GM19455 (cell line): ENCODE data around the gene FSD1L.
"Not testable (repeated sequence)": the region's sequence is repeated elsewhere in the genome, so short reads cannot be mapped to it uniquely, and the experiment has no call there.

Source experiments
- ATAC-seq: cut with Tn5 transposase; IDR thresholded peaks from one replicate; pipeline ENCODE4 v1.9.1; 2021; ENCODE audit not compliant: unreplicated experiment

FSD1L gene

DNA sequence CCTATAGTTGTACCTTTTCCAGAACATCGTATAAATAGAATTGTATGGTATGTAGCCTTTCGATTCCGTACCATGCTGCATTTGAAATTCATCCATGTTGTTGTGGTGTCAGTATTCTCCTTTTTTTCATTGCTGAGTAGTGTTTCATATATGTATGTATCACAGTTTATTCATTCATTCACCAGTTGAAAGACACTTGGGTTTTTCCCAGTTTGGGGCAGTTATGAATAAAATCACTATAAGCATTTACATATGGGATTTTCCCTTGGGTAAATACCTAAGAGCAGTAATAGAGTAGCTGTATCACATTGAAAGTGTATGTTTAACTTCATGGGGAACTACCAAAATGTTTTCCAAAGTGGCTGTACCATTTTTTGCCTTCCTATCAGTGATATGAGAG is 94.0 kb downstream of the FSD1L start:
- peak; percentile 75 for ATAC-seq

DNA sequence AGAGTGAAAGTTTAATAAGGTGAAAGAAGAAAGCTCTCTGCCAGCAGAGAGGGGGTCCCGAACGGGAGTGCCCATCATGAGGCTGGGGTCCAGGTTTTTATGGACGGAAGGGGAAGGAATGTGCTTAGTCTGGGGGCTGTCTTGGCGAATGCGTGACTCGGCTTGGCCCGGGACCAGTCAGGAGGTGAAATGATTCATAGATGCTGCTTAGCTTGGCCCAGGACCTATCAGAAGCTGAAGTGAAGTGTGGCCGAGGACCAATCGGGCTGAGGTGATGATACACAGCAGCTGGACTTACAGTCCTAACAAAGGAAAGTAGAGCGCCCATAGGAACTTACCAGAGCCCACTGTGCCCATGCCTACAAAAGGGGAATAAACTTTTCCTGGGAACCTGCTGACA is 106.2 kb downstream of the FSD1L start:
- ATAC-seq, result no peak

DNA sequence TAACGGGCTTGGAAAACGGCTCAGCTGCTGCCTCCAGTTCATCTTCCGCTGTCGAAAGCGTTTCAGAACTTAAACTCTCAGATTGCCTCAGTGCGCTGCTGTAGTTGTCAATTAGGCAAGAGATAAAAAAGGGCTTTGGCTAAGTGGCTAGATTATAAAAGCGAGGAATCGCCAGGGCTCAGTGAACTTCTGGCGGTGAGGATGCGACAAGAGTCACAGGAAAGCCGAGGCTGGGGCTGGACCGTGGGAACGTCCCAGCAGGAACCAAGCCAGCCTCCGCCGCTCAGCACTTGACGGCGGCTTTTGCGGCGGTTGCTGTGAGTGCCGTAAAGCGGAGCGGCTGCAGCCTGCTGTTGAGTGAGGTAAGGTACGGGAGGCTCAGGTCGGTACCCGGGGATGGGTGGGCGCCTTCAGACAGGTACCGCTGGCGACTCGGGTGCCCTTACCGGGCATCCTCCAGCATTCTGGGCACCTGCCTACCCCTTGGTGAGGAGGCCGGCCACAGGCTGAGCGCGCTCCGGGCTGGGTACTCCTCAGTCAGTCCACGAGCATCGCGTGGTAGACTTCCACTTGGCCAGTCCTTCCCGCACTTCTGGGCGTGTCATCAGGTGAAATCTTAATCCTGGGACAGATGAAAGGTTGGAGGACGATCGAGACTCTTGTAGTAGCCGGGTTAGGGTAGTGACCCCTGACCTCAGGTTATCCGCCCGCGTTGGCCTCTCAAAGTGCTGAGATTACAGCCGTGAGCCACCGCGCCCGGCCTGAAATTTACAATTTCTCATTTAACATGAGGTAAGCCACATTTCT is 110.2 kb downstream of the FSD1L start, which contains the start of gene FKTN:
Gene FKTN, plus strand, starts transcription at position 328 of the 807 bp plus-strand sequence. CDS start 16,902 bp downstream, outside the sequence.
- peak; percentile 98 for ATAC-seq

DNA sequence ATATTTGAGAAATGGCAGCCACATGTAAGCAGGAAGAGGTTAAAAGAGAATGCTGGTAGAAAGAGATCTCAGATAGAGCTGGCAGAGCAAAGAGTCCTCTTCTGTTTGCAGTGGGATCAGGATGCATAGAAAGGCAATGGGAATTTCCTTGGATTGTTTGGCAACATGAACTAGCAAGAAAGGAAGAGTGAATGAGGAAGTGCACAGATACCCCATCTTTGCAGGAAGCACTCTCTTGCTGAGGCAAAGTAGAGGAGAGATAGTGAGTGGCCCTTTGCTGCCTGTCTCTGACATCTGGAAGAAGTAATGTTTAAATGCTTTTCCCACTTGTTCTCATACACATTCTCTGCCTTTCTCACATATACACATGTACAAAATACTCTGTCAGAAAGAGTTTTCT is 124.6 kb downstream of the FSD1L start:
- ATAC-seq, result no peak

DNA sequence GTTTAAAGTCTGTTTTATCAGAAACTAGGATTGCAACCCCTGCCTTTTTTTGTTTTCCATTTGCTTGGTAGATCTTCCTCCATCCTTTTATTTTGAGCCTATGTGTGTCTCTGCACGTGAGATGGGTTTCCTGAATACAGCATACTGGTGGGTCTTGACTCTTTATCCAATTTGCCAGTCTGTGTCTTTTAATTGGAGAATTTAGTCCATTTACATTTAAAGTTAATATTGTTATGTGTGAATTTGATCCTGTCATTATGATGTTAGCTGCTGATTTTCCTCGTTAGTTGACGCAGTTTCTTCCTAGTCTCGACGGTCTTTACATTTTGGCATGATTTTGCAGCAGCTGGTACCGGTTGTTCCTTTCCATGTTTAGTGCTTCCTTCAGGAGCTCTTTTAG is 132.1 kb downstream of the FSD1L start:
- not testable (repeated sequence) for ATAC-seq

DNA sequence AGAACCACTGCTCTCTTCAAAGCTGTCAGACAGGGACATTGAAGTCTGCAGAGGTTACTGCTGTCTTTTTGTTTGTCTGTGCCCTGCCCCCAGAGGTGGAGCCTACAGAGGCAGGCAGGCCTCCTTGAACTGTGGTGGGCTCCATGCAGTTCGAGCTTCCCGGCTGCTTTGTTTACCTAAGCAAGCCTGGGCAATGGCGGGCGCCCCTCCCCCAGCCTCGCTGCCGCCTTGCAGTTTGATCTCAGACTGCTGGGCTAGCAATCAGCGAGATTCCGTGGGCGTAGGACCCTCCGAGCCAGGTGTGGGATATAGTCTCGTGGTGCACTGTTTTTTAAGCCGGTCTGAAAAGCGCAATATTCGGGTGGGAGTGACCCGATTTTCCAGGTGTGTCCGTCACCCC is 133.7 kb downstream of the FSD1L start:
- ATAC-seq, result not testable (repeated sequence)

DNA sequence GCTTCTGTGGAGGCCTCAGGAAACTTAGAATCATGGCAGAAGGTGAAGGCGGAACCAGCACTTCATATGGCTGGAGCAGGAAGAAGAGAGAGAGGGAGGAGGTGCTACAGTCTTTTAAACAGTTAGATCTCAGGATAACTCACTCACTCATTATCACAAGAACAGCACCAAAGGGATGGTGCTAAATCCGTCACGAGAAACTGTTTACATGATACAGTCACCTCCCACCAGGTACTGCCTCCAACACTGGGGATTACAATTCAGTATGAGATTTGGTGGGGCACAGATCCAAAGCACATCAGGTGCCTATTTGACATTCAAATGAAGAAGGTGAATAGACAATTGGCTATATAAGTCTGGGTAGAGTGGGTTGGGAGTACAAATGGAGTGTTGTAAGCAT is 145.3 kb downstream of the FSD1L start:
- no peak for ATAC-seq
